ENCODE data around the gene SLC24A1. TPM values are rescaled to one million over a fixed set of nuclear protein-coding genes. Genes with fewer than 3 reads are reported as not detected.

The SLC24A1 gene
- total and polyA plus RNA-seq, 2 of the 4 experiments (the other 2 are of a cell fraction): 3.6 to 4.9 TPM

DNA sequence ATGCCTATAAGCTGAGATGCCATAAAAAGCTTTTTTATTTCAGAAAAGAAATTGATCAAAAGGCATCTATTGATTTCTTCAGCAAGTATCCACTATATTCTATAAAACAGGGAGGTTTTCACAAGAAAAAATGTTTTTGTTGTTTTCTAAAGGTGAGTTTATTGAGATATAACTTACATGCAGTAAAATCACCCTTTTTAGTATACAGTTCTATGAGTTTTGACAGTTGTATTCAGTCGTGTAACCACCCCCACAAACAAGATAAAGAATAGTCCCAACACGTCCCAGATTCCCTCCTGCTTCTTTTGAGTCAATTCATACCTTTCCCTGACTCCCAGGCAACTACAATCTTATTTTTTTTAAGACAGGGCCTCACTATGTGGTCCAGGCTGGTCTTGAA is 18.6 kb upstream of the SLC24A1 start:
- H3K23ac ChIP-seq (ENCODE audit: low read depth, low read length): no peak overlapping the region
- H3K9me3 ChIP-seq (ENCODE audit: control insufficient read depth, insufficient read depth, low read length): no peaks in the 10 kb centered on the region
- no TSS peak for BruUV-seq (replicated peaks)
- H2AK9ac ChIP-seq (replicated peaks; ENCODE audit: low read depth, low read length, poor library complexity): no peak overlapping the region
- no peak overlapping the region for H3K4ac ChIP-seq (ENCODE audit: low read depth, low read length)
- H3K56ac ChIP-seq (ENCODE audit: extremely low read depth, insufficient read depth, low read length): no peak overlapping the region
- intact Hi-C loops (cut with micrococcal nuclease): no loop called here
- no peak overlapping the region for H4K8ac ChIP-seq (ENCODE audit: low read depth in 2 of 2, low read length in 2 of 2)
- no peak overlapping the region for H3K18ac ChIP-seq (ENCODE audit: low read depth, low read length)
- H3K14ac ChIP-seq (replicated peaks; ENCODE audit: low read depth, low read length): no peak overlapping the region
- H2BK5ac ChIP-seq (ENCODE audit: low read depth, low read length, poor library complexity, severe bottlenecking): no peak overlapping the region
- ChIA-PET POLR2A (ENCODE audit: unreplicated experiment) (interaction anchor here (0.6 kb wide), 1 partner anchor 1102 kb away, joined by 8 read pairs; no protein-coding TSS in a partner anchor), CTCF (no interaction called here)
- H2AFZ ChIP-seq (replicated peaks; ENCODE audit: low read length, poor library complexity): no peak overlapping the region
- no peak overlapping the region for H2BK15ac ChIP-seq (ENCODE audit: low read depth, low read length)
- no peak overlapping the region for H3K9ac ChIP-seq (ENCODE audit: low read depth, low read length)
- no peak overlapping the region for H2BK20ac ChIP-seq (ENCODE audit: low read depth, low read length)
- dilution Hi-C loops (cut with HindIII; ENCODE audit: low sequenced_read_pairs, unreplicated experiment): no loop called here
- H3K4me3 ChIP-seq (ENCODE audit: insufficient read depth, low read depth, low read length): no peak overlapping the region
- H3K79me1 ChIP-seq (ENCODE audit: low read depth in 1 of 2, low read length in 2 of 2): peaks cover 9 to 27% of the 10 kb centered on the region in 2 experiments
- H4K91ac ChIP-seq (ENCODE audit: insufficient read depth, low read depth, low read length): no peak overlapping the region
- no peak overlapping the region for H4K5ac ChIP-seq (ENCODE audit: low read depth, low read length)
- peaks cover 30% of the 10 kb centered on the region for H3K36me3 ChIP-seq (ENCODE audit: control insufficient read depth, insufficient read depth, low read length)
- no peaks in the 10 kb centered on the region for H4K20me1 ChIP-seq (ENCODE audit: insufficient read depth, low read length)
- WGBS, 2 experiments (ENCODE audit: extremely low coverage in 2 of 2, insufficient read length in 1 of 2): no CpG with 5 or more reads among the region's 2 CpGs
- in situ Hi-C loops (cut with MboI; ENCODE audit: low sequenced_read_pairs): loop anchor here (25.0 kb wide), 1 partner anchor 684 kb away; the partner anchor contains the start of gene DIS3L
- no peak for ATAC-seq (ENCODE audit: low read depth)
- H3K4me2 ChIP-seq (ENCODE audit: low read depth, low read length): no peak overlapping the region
- H3K27me3 ChIP-seq (ENCODE audit: control insufficient read depth, insufficient read depth, low read length): no peaks in the 10 kb centered on the region
- H2AK5ac ChIP-seq (ENCODE audit: low read depth, low read length): no peak overlapping the region
- H2BK120ac ChIP-seq (ENCODE audit: low read depth, low read length): no peak overlapping the region
- no peaks in the 10 kb centered on the region for H3K4me1 ChIP-seq (ENCODE audit: control insufficient read depth, insufficient read depth, low read length)
- no peak for DNase-seq
- TF ChIP-seq MAZ (IDR thresholded peaks at IDR 0.05; ENCODE audit: borderline replicate concordance, low read depth, low read length) (no peak), NFE2L2 (IDR thresholded peaks at IDR 0.05; ENCODE audit: low read depth, low read length) (no peak), RAD21 (IDR thresholded peaks at IDR 0.05; ENCODE audit: low read length) (no peak), BHLHE40 (IDR thresholded peaks at IDR 0.05; ENCODE audit: low read depth, low read length) (no peak), MXI1 (IDR thresholded peaks at IDR 0.05; ENCODE audit: borderline replicate concordance, low read depth, low read length) (no peak), SMC3 (IDR thresholded peaks at IDR 0.05; ENCODE audit: low read depth, low read length) (no peak), RFX5 (IDR thresholded peaks at IDR 0.05; ENCODE audit: low read depth, low read length) (no peak), CHD1 (IDR thresholded peaks at IDR 0.05; ENCODE audit: low read depth, low read length) (no peak), POLR2A (IDR thresholded peaks at IDR 0.05; ENCODE audit: low read depth, low read length) (no peak), MAFK (IDR thresholded peaks at IDR 0.05; ENCODE audit: low read depth, low read length) (no peak), CEBPB (IDR thresholded peaks at IDR 0.05; ENCODE audit: low read depth, low read length) (no peak), RCOR1 (IDR thresholded peaks at IDR 0.05; ENCODE audit: insufficient replicate concordance, low read length) (no peak)
- TF ChIP-seq, protein P1, sequence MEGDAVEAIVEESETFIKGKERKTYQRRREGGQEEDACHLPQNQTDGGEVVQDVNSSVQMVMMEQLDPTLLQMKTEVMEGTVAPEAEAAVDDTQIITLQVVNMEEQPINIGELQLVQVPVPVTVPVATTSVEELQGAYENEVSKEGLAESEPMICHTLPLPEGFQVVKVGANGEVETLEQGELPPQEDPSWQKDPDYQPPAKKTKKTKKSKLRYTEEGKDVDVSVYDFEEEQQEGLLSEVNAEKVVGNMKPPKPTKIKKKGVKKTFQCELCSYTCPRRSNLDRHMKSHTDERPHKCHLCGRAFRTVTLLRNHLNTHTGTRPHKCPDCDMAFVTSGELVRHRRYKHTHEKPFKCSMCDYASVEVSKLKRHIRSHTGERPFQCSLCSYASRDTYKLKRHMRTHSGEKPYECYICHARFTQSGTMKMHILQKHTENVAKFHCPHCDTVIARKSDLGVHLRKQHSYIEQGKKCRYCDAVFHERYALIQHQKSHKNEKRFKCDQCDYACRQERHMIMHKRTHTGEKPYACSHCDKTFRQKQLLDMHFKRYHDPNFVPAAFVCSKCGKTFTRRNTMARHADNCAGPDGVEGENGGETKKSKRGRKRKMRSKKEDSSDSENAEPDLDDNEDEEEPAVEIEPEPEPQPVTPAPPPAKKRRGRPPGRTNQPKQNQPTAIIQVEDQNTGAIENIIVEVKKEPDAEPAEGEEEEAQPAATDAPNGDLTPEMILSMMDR (conservative IDR thresholded peaks at IDR 0.05; ENCODE audit: low read depth, low read length): no peak
- TF ChIP-seq, protein P2, sequence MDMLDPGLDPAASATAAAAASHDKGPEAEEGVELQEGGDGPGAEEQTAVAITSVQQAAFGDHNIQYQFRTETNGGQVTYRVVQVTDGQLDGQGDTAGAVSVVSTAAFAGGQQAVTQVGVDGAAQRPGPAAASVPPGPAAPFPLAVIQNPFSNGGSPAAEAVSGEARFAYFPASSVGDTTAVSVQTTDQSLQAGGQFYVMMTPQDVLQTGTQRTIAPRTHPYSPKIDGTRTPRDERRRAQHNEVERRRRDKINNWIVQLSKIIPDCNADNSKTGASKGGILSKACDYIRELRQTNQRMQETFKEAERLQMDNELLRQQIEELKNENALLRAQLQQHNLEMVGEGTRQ (IDR thresholded peaks at IDR 0.05; ENCODE audit: low read depth, low read length): no peak
- no peaks in the 10 kb centered on the region for H3K9me1 ChIP-seq (ENCODE audit: insufficient read depth, low read length)
- H3K27ac ChIP-seq (ENCODE audit: insufficient read depth, low read length): no peak overlapping the region
